Colonic mucosa (tissue), 4 donors: ENCODE results near the gene RAB7A. TPM values are rescaled to one million over a fixed set of nuclear protein-coding genes. Genes with fewer than 3 reads are reported as not detected.

Experiments used
- DNase-seq: peaks from one replicate; pipeline ENCODE4 v3.0.0-alpha.2; 2020
- H3K27ac ChIP-seq: fragments of 200-600 bp; one replicate; pipeline ENCODE4 v1.8.0; 2021
- H3K27me3 ChIP-seq: fragments of 200-600 bp; one replicate; pipeline ENCODE4 v1.8.0; 2021
- H3K36me3 ChIP-seq: fragments of 200-600 bp; one replicate; pipeline ENCODE4 v1.8.0; 2021
- H3K4me1 ChIP-seq: fragments of 200-600 bp; one replicate; pipeline ENCODE4 v1.8.0; 2021; ENCODE audit warnings: mild to moderate bottlenecking
- H3K4me3 ChIP-seq: fragments of 200-600 bp; one replicate; pipeline ENCODE4 v1.8.0; 2021
- H3K9ac ChIP-seq, 2 donors: one replicate each; pipeline ENCODE4 v1.7.0; 2013; ENCODE audit warnings: control low read depth in 2 of 2, low read depth in 2 of 2, low read length in 2 of 2
- H3K9me3 ChIP-seq: fragments of 200-600 bp; one replicate; pipeline ENCODE4 v1.8.0; 2021
- intact Hi-C: fragments of 100-400 bp; cut with DNase I; formaldehyde crosslinking; loops from one replicate; pipeline ENCODE4 v1.14.1; 2022
- total RNA-seq, 2 donors: library from RNA; stranded (reverse); fragmentation: NEBNext Ultra II Directional in 1 of 2; extraction: Animal tissue kit (Norgen Biotek cat#: 25700) in 1 of 2; gene quantifications; one replicate each; pipeline ENCODE4 v1.2.1, GENCODE V29; 2021
- TF ChIP-seq, protein P1 (sequence below): fragments of 200-600 bp; IDR thresholded peaks from one replicate; pipeline ENCODE4 v1.8.0; 2022; ENCODE audit warnings: antibody characterized with exemption, mild to moderate bottlenecking
- donor health status: healthy.
- donor health status: DM: no; HTN: no; CAD: no.
- donor health status: DM: no; HTN: no; CAD: no.

RAB7A gene
- total RNA-seq, 2 donors from 2014 or later = 221 to 272 TPM

DNA sequence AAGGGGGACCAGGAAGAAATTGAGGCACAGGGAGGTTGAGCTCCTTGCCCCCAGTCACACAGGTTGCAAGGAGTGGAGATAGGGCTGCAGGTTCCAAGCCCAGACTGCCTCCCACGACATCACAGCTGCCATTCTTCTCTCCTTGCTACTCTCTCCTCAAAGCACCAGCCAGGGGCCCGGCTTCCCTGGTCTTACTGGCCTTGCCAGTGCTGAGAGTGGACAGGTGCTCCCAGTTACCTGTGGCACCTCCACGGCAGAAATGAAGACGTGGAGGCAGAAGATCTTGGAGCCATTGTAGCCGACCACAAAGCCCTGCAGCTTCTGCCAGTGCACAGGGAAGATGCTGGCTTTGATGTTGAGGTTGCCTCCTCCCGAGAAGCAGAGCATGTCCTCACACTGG lies 135.5 kb downstream of the RAB7A start:
- Histone ChIP-seq H3K36me3 (no peaks in the 10 kb centered on the region), H3K4me3 (no peak overlapping the region), H3K4me1 (no peaks in the 10 kb centered on the region), H3K9ac (no peak overlapping the region), H3K9me3 (no peaks in the 10 kb centered on the region), H3K27ac (no peak overlapping the region), H3K27me3 (no peaks in the 10 kb centered on the region)
- TF ChIP-seq, protein P1, sequence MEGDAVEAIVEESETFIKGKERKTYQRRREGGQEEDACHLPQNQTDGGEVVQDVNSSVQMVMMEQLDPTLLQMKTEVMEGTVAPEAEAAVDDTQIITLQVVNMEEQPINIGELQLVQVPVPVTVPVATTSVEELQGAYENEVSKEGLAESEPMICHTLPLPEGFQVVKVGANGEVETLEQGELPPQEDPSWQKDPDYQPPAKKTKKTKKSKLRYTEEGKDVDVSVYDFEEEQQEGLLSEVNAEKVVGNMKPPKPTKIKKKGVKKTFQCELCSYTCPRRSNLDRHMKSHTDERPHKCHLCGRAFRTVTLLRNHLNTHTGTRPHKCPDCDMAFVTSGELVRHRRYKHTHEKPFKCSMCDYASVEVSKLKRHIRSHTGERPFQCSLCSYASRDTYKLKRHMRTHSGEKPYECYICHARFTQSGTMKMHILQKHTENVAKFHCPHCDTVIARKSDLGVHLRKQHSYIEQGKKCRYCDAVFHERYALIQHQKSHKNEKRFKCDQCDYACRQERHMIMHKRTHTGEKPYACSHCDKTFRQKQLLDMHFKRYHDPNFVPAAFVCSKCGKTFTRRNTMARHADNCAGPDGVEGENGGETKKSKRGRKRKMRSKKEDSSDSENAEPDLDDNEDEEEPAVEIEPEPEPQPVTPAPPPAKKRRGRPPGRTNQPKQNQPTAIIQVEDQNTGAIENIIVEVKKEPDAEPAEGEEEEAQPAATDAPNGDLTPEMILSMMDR = no peak
- no peak for DNase-seq
- intact Hi-C loops = no loop called here

DNA sequence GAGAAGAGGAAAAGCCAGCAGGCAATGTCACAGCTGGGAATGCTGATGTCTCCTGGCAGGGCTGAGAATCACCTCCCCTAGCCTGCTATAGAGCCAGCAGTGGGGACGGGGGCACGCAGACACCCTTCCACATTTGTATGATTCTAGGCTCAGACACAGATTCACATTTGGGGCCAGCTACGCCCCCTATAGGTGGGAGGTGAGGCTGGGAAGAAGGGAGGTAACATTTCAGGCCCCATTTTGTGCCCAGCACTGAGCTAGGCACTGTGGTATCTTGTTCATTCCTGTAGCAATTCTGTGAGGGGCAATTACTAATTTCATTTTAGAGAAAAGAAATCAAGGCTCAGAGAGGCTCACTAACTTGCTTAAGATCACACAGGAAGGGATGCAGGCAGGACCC lies 137.6 kb downstream of the RAB7A start:
- H3K4me1 ChIP-seq = no peaks in the 10 kb centered on the region
- H3K9ac ChIP-seq = no peak overlapping the region
- no peaks in the 10 kb centered on the region for H3K27me3 ChIP-seq
- intact Hi-C loops = no loop called here
- TF ChIP-seq, protein P1 = no peak
- H3K4me3 ChIP-seq = no peak overlapping the region
- H3K36me3 ChIP-seq = no peaks in the 10 kb centered on the region
- DNase-seq = no peak
- no peaks in the 10 kb centered on the region for H3K9me3 ChIP-seq
- no peak overlapping the region for H3K27ac ChIP-seq

Other genes starting within 250 kb of the RAB7A start
- gene GATA2, start 233.0 kb upstream of the RAB7A start, total RNA-seq = 1 to 10 TPM; 5.8 to 8.1 TPM
- gene RPN1, start 75.4 kb upstream of the RAB7A start, total RNA-seq = 100 to 1,000 TPM; 188 to 314 TPM
- gene ACAD9, start 153.4 kb downstream of the RAB7A start, total RNA-seq = 10 to 100 TPM; 32.0 to 55.1 TPM